HG03469 (cell line): ENCODE measurements around the gene AQR.
"Not testable (repeated sequence)": the region's sequence is repeated elsewhere in the genome, so short reads cannot be mapped to it uniquely, and the experiment has no call there.

Experiments
- ATAC-seq: cut with Tn5 transposase; IDR thresholded peaks from one replicate; pipeline ENCODE4 v1.9.1; 2021; ENCODE audit warnings: mild to moderate bottlenecking, moderate library complexity, moderate number of reproducible peaks; ENCODE audit not compliant: unreplicated experiment

AQR gene

GRCh38 chr15:34964277-34964676 lies 5.3 kb downstream of the AQR start:
- ATAC-seq: no peak

DNA sequence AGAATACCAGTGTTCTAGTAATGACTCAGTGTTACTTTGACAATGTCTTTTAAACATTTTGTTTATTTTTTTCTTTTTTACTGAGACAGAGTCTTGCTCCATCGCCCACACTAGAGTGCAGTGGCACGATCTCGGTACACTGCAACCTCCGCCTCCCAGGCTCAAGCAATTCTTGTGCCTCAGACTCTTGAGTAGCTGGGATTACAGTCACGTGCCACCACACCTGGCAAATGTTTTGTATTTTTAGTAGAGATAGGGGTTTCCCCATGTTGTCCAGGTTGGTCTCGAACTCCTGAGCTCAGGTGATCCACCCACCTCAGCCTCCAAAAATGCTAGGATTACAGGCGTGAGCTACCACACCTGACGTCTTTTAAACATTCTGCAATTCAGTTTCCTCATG lies 15.7 kb downstream of the AQR start:
- ATAC-seq: no peak

DNA sequence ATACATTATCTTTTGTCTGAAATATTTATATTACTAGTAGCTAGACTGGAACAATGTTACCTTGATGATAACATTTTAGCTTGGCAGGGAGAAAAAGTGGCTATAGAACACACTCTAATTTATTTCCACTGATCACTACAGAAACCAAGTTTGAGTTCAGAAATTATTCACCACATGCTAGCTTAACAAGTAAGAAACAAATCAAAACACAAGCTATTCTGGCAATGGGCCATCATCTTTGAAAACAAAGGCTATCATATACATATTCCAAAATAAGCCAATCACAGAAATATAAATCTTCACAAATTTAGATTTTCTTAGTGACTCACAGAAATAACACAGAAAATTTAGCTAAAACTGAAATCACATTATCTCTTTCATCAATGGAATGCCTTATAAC lies 17.1 kb downstream of the AQR start:
- no peak for ATAC-seq

DNA sequence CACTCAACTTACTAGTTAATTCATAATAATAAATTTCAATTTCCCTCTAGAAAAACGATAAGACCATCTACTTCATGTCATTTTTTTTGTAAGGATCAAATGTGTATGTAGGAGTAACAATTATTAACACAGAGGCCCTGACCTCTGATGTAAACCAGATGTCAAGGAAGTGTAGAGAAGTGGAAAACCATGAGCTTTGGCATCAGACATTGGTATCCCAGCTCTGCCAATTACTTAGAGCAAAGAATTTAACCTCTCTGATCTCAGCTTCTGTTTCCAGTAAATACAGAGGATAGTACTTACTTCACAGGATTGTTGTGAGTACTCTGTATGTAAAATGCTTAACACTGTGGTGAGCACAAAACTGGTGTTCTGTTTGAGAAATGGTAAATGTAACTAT lies 17.5 kb downstream of the AQR start:
- no peak for ATAC-seq

DNA sequence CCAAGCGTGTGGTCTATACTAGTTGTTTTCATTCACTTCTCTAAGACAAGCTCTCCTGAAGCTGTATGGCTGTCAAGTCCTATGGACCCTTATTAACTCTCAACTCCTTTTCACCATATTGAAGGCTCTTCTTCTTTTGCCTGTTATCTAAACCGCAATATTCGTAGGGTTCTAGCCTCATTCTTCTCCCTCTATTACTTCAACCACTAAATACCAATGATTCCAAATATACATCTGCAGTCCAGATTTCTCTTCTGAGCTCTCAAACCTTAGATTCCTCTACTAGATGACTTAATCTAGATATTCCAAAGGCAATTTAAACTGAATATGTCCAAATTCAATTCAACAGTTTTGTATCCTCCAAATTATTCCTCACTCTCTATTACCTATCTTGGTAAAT lies 24.6 kb downstream of the AQR start:
- ATAC-seq: no peak

GRCh38 chr15:34943711-34944110 lies 25.8 kb downstream of the AQR start:
- no peak for ATAC-seq

DNA sequence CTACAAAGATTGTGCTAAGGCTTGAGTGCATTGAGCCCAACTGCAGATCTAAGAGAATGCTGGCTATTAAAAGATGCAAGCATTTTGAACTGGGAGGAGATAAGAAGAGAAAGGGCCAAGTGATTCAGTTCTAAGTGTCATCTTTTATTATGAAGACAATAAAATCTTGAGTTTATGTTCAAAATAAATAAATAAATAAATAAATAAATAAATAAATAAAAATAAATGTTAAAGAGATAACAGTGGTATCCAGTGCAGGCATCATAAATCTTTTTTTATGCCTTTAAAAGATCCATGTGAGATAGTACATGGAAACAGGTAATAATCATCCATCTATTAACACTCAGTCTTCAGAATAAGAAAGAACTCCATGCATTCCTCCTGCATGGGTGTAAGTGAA lies 26.3 kb downstream of the AQR start:
- ATAC-seq: not testable (repeated sequence)

DNA sequence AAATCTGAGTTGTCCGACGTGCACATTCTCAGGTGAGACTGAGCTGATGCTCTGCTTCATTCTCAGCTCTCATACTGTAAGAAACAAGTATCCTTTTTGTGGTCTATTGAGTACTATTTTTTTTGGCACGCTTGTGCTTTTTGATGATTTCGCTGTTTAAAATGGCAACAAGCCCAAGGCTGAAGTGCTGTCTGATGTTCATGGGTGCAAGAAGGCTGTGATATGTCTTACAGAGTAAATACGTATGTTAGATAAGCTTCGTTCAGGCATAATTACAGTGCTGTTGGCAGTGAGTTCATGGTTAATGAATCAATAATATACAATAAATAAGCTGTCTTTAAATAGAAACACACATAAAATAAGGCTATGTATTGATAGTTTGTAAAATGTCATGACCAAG lies 27.2 kb downstream of the AQR start:
- ATAC-seq: no peak

DNA sequence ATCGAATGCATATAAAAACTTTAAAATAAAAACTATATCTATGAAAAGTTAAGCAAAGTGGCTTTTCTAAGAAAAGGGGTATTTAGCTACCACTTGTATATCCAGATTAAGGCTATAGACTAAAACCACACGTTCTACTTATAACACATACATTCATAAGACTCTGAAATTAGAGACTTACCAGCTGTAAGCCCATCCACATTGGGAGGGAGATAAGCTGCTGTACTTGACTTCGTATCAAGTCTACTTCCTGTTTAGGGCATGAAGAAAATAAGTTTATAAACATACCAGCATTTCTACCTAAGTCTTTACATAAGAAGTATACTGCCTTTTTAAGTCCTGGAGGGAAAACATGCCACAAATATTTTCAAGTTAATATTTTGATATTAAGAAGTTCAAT lies 27.7 kb downstream of the AQR start:
- no peak for ATAC-seq

- no peak for ATAC-seq
Observed at GRCh38 chr15:34941185-34941698, 28.3 kb downstream of the AQR start.

GRCh38 chr15:34933432-34933975 lies 36.0 kb downstream of the AQR start:
- ATAC-seq: no peak

GRCh38 chr15:34928349-34928748 lies 41.2 kb downstream of the AQR start:
- not testable (repeated sequence) for ATAC-seq

DNA sequence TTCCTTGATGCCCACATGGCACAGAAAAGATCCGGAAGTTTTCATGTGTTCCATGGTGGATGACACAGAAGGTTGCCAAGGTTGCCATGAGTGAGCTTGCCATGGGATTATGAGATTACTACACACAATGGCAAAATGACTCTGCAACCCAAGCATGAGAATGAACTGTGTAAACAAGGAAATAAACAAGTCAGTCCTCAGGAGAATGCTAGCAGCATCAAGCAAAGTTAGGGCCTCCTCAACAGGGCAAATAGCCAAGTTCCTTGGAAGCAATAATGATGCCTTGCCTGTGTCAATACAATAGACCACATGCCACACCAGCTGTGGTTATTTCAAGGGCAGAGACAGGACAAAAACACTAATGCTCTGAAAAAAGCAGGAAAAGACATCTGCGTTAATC lies 41.8 kb downstream of the AQR start:
- no peak for ATAC-seq

- no peak for ATAC-seq
Observed at GRCh38 chr15:34914317-34914716, 55.2 kb downstream of the AQR start.

DNA sequence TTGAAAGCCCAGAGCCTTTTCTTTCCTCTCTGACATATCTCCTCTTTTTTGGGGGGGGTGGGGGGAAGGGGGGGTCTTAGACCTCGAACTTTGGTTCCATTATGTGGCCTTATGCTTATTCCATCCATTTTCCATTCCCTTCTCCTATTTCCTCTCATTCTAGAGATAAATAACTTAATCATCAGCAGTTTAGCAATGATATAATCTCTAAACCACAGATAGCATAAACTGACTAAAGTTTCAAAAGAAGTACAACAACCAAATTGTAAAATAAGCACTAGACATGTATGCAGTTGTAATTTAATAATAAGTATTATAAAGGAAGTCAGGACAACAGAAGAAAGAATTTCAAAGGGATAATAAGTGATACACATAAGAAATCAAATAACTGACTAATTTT lies 64.5 kb downstream of the AQR start:
- no peak for ATAC-seq

- no peak for ATAC-seq
Observed at GRCh38 chr15:34904527-34904926, 65.0 kb downstream of the AQR start.

DNA sequence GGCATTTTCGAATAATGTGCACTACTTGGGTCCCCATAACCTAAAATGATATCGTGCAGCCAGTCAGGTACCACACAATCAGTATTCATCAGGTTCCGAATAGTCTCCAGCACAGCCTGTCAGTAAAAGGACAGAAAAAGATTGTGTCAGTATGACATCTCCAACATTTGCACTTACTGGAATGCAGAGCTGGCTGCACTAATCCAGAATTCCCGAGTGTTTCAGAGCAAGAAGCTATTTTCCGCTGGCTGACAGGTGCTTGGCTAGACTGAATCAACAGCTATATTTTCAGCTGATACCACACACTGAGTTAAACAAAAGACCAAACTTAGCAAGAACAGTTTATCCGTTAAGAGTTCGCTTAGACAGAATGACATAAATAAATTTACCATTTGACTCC lies 68.8 kb downstream of the AQR start:
- no peak for ATAC-seq

DNA sequence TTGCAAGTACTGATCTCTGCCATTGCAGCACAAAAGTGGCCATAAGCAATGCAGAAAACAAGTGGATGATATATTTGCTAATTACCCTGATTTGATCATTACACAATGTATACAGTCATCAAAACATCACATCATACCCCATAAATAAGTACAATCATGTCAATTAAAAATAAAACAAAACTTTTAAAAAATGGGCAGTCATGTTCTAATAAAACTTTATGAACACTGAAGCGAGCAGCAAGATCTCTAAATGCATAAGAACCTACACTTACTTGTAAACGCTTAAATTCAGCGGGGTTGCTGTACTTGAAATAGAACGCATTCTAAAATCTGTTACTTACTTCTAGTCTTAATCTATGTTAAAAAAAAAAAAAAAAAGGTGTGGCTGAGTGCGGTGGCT lies 73.4 kb downstream of the AQR start:
- no peak for ATAC-seq

GRCh38 chr15:34893967-34894366 lies 75.6 kb downstream of the AQR start:
- no peak for ATAC-seq

DNA sequence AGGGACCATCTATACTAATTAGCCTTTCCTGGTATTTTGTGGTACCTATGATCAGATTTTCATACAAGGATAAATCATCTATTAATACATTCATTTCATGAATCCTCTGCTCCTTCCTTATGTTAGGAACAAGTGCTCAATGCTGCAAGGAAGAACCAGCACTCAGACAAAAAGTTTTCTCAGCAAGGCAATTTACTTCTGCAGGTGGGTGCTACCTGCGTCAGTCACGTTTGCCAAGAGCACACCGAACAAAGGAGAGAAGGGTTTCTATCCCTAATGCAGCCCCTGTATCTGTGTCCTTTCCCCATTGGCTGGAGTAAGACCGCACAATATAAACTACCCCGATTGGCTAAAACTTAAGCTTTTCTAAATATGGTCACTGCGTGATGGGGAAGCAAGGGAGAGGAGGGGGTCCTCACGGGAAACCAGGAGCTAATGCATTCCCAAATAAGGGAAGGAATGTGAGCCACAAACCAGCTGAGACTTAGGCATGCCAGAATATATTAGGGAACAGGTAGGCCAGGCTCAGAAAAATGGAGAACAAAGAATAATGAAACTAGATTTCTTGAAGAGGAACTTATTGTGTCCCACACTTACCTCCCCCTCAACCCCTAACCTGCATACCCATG lies 76.5 kb downstream of the AQR start:
- no peak for ATAC-seq

DNA sequence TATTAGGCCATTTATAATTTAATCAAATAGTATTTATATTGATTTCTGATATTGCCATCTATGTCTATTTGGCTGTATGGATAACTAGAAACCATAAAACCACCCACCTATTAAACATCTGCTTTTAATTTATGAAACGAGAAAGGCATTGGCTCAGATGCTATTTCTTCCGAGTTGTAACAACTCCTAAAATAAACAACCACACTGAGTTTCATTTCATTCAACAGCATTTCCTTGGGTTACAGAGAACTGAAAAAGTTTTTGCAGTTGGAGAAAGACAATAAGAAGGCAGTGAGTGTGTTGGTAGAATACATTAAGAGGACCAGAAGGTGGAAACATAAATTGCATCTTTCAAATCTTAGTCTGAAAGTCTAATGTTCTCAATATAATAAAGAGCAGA lies 79.1 kb downstream of the AQR start:
- ATAC-seq: no peak

GRCh38 chr15:34889476-34889875 lies 80.1 kb downstream of the AQR start:
- ATAC-seq: no peak

DNA sequence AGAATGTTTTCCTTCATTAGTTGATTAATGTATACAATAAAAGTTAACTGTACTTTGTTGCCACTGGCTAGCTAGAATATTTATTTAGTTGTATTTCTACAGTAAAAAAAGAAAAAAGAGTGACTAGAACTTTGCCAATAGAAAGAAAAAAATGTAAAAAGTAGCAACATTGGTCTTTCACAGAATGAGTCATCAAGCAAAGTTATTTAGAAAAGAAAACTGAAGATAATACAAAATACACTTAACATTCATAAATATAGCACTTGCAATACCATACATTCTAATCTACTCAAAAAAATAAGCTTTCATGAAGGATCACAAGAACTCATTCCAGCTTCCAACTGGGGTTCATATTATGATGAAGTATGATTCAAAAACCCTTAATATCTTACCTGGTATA lies 83.4 kb downstream of the AQR start:
- ATAC-seq: no peak
